Thoracic aorta (tissue), 2 donors: ENCODE measurements around the gene SWI5. TPM values are rescaled to one million over a fixed set of nuclear protein-coding genes. Genes with fewer than 3 reads are reported as not detected.

Source experiments
- ATAC-seq: fragments of 150-250 bp; one replicate; pipeline ENCODE4 v1.8.0; 2017; ENCODE audit warnings: low read depth; ENCODE audit not compliant: insufficient number of reproducible peaks, low FRiP score
- DNase-seq: peaks from one replicate; pipeline ENCODE4 v3.0.0-alpha.2; 2020; ENCODE audit warnings: low spot score
- H3K27ac ChIP-seq, 2 donors: fragments of 200-600 bp; sonication (generic); 1 replicate in 1 of 2; 2 replicates in 1 of 2; pipeline ENCODE4 v1.5.1; 2016; ENCODE audit warnings: mild to moderate bottlenecking in 2 of 2, moderate library complexity in 2 of 2
- H3K27me3 ChIP-seq: fragments of 200-600 bp; sonication (generic); replicated peaks from 2 replicates; pipeline ENCODE4 v1.6.0; 2016; ENCODE audit warnings: mild to moderate bottlenecking; ENCODE audit not compliant: insufficient read depth
- H3K36me3 ChIP-seq: fragments of 200-600 bp; sonication (generic); one replicate; pipeline ENCODE4 v1.5.1; 2016
- H3K4me1 ChIP-seq, 2 donors: fragments of 200-600 bp; sonication (generic); 1 replicate in 1 of 2; 2 replicates in 1 of 2; pipeline versions ENCODE4 v1.5.1 to v1.6.0; 2016; ENCODE audit warnings: low read depth in 2 of 2, mild to moderate bottlenecking in 1 of 2; ENCODE audit not compliant: control insufficient read depth in 1 of 2
- H3K4me3 ChIP-seq: fragments of 200-600 bp; sonication (generic); 2 replicates; pipeline ENCODE4 v1.5.1; 2016; ENCODE audit warnings: mild to moderate bottlenecking
- H3K9me3 ChIP-seq: fragments of 200-600 bp; sonication (generic); 2 replicates; pipeline ENCODE4 v1.5.1; 2016
- total RNA-seq, 2 donors: library from RNA; depleted of rRNA; stranded (reverse); fragments of >200 nt; gene quantifications; one replicate each; pipeline versions ENCODE4 v1.1.0 to v1.2.3, GENCODE V29; 2016
- TF ChIP-seq, protein P1 (sequence below): fragments of 200-600 bp; sonication (generic); IDR thresholded peaks from one replicate; pipeline ENCODE4 v1.5.1; 2019; ENCODE audit warnings: antibody characterized with exemption

Gene SWI5
- total RNA-seq, 2 donors from 2014 or later: 12.0 to 26.8 TPM

DNA sequence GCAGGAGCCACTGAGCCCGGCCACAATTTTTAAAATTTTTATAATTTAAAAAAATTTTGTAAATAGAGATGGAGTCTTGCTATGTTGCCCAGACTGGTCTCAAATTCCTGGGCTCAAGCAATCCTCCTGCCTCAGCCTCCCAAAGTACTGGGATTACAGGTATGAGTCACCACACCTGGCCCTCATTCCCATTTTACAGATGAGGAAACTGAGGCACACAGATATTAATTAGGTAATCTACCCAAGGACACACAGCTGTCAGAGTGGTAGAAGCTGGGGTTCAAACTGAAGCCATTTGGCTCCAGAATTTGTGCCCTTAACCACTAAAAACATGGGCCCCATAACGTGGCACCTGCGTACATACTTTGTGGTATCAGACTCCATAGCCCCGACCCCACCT is 38.6 kb downstream of the SWI5 start:
- Histone ChIP-seq H3K4me3 (no peak overlapping the region), H3K36me3 (peaks cover 34% of the 10 kb centered on the region)
- no peak for ATAC-seq

GRCh38 chr9:128316421-128316820 is 40.3 kb downstream of the SWI5 start:
- TF ChIP-seq, protein P1, sequence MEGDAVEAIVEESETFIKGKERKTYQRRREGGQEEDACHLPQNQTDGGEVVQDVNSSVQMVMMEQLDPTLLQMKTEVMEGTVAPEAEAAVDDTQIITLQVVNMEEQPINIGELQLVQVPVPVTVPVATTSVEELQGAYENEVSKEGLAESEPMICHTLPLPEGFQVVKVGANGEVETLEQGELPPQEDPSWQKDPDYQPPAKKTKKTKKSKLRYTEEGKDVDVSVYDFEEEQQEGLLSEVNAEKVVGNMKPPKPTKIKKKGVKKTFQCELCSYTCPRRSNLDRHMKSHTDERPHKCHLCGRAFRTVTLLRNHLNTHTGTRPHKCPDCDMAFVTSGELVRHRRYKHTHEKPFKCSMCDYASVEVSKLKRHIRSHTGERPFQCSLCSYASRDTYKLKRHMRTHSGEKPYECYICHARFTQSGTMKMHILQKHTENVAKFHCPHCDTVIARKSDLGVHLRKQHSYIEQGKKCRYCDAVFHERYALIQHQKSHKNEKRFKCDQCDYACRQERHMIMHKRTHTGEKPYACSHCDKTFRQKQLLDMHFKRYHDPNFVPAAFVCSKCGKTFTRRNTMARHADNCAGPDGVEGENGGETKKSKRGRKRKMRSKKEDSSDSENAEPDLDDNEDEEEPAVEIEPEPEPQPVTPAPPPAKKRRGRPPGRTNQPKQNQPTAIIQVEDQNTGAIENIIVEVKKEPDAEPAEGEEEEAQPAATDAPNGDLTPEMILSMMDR: no peak
- no peaks in the 10 kb centered on the region for H3K27me3 ChIP-seq
- no peaks in the 10 kb centered on the region for H3K9me3 ChIP-seq
- H3K27ac ChIP-seq: no peak overlapping the region
- ATAC-seq (no peak), DNase-seq (no peak)
- H3K4me3 ChIP-seq: no peak overlapping the region
- H3K36me3 ChIP-seq: peaks cover 20% of the 10 kb centered on the region
- H3K4me1 ChIP-seq: peaks cover 1 to 3% of the 10 kb centered on the region in 2 donors

More for the DNA sequence above, 38.6 kb downstream of the SWI5 start:
- no peak overlapping the region for H3K27ac ChIP-seq
- H3K9me3 ChIP-seq: no peaks in the 10 kb centered on the region
- H3K4me1 ChIP-seq: no peaks in the 10 kb centered on the region
- no peak for DNase-seq
- TF ChIP-seq, protein P1: no peak
- no peaks in the 10 kb centered on the region for H3K27me3 ChIP-seq

DNA sequence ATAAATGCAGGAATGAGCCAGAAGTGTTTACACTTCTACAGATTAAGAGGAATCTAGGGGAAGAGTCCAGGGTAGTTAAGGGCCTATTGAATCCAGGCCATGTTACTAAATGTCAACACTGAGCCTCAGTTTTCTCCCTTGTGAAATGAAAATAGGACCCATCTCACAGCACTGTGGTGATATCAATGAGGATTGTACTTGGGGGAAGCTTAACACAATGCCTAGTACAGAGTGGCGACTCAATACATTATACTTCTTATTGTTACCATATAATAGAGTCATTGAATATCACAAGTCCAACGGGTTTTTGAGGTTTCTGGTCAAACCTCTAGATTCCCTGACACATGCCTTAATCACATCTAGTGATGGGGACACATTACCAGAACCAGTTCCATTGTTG is 41.6 kb downstream of the SWI5 start:
- H3K4me3 ChIP-seq: no peak overlapping the region
- H3K27me3 ChIP-seq: no peaks in the 10 kb centered on the region
- DNase-seq: no peak
- TF ChIP-seq, protein P1: no peak
- peaks cover 19% of the 10 kb centered on the region for H3K36me3 ChIP-seq
- no peak for ATAC-seq
- H3K9me3 ChIP-seq: no peaks in the 10 kb centered on the region
- H3K27ac ChIP-seq: no peak overlapping the region
- H3K4me1 ChIP-seq: peaks cover 3 to 8% of the 10 kb centered on the region in 2 donors

DNA sequence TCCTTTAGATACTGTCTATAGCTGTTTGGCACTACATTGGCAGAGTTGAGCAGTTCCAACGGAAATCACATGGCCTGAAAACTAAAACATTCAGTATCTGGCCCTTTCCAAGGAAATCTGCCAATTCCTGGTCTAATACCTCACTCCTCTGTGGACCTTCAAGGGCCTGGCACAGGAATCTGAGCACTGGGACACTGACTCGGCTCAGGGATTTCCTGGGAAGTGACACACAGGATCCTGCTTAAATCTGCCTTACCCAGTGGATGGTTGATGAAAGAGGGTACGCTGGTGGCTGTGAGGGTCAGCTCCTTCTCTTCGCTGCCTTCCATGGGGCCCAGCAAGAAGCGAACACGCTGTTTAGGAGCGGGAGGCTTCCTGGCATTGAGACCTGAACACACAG is 45.3 kb downstream of the SWI5 start:
- ATAC-seq: no peak
- DNase-seq: no peak
- TF ChIP-seq, protein P1: no peak
- Histone ChIP-seq H3K4me3 (peak overlapping the region; percentile 94), H3K27me3 (no peaks in the 10 kb centered on the region), H3K9me3 (no peaks in the 10 kb centered on the region), H3K27ac (no peak overlapping the region), H3K36me3 (peaks cover 20% of the 10 kb centered on the region), H3K4me1 (peaks cover 13 to 24% of the 10 kb centered on the region in 2 donors)

DNA sequence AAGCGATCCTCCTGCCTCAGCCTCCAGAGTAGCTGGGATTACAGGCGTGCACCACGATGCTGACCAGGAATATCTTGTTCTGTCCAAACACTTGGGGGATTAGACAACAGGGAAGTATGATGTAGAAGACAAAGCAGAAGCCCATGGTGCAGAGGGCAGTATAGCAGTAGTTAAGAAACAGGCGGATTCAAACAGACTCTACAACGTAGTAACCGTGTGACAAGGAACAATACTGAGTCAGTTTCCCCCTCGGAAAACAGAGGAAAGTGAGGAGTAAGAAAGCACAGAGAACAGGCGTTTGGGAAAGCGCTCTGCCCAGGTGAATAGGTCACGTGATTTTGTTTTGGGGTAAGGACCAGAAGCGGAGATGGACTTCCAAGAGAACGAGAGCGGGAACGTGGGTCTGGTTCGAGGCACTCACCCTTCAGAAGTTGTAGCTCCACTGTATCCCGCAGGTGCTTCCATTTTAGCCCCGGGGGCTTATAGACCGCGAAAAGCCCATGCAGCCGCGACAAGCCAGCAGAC is 45.9 kb downstream of the SWI5 start:
- Histone ChIP-seq H3K36me3 (peaks cover 16% of the 10 kb centered on the region), H3K9me3 (no peaks in the 10 kb centered on the region), H3K4me3 (peak overlapping the region; percentile 94), H3K4me1 (peaks cover 13 to 24% of the 10 kb centered on the region in 2 donors), H3K27ac (peak overlapping the region; percentile 68 to 76), H3K27me3 (no peaks in the 10 kb centered on the region)
- ATAC-seq: no peak
- DNase-seq: no peak
- TF ChIP-seq, protein P1: no peak
